Stomach (tissue), 4 donors: ENCODE results near the gene CPVL.

Source experiments
- POLR2A ChIP-seq, 4 donors: fragments of 450-650 bp; IDR thresholded peaks; one replicate each; pipeline ENCODE4 v1.6.1; 2016; ENCODE audit warnings: antibody characterized with exemption in 4 of 4, control low read depth in 2 of 4, mild to moderate bottlenecking in 1 of 4, moderate library complexity in 1 of 4
- POLR2AphosphoS5 ChIP-seq, 3 donors: sonication (generic); formaldehyde crosslinking; IDR thresholded peaks; one replicate each; pipeline ENCODE4 v1.6.1; 2016; ENCODE audit warnings: antibody characterized with exemption in 3 of 3
- TF ChIP-seq, protein P1 (sequence below), 7 experiments: fragments of 450-650 bp in 4 of 7; fragments of 200-600 bp in 3 of 7; sonication (generic) in 3 of 7; IDR thresholded peaks; one replicate each; pipeline ENCODE4 v1.5.1; 2016 to 2019; ENCODE audit warnings: antibody characterized with exemption in 7 of 7, control low read depth in 2 of 7, mild to moderate bottlenecking in 1 of 7

- TF ChIP-seq, protein P1, sequence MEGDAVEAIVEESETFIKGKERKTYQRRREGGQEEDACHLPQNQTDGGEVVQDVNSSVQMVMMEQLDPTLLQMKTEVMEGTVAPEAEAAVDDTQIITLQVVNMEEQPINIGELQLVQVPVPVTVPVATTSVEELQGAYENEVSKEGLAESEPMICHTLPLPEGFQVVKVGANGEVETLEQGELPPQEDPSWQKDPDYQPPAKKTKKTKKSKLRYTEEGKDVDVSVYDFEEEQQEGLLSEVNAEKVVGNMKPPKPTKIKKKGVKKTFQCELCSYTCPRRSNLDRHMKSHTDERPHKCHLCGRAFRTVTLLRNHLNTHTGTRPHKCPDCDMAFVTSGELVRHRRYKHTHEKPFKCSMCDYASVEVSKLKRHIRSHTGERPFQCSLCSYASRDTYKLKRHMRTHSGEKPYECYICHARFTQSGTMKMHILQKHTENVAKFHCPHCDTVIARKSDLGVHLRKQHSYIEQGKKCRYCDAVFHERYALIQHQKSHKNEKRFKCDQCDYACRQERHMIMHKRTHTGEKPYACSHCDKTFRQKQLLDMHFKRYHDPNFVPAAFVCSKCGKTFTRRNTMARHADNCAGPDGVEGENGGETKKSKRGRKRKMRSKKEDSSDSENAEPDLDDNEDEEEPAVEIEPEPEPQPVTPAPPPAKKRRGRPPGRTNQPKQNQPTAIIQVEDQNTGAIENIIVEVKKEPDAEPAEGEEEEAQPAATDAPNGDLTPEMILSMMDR (IDR thresholded peaks at IDR 0.05): no peak
- TF ChIP-seq POLR2A (IDR thresholded peaks at IDR 0.05): no peak
- no peak for TF ChIP-seq POLR2AphosphoS5 (IDR thresholded peaks at IDR 0.05)
Observed at GRCh38 chr7:28998105-28998504, 148.2 kb downstream of the CPVL start.
